Measurements from ENCODE around the gene DMAC2. TPM values are rescaled to one million over a fixed set of nuclear protein-coding genes. Genes with fewer than 3 reads are reported as not detected.

The DMAC2 gene
- total RNA-seq, 1 donor from 2014 or later = 60.3 TPM

GRCh38 chr19:41430922-41431321 lies 8.8 kb downstream of the DMAC2 start:
- H3K9ac ChIP-seq (ENCODE audit: low read length) = no peak overlapping the region
- H3K36me3 ChIP-seq (ENCODE audit: insufficient read depth, low read length) = peaks cover 9% of the 10 kb centered on the region
- no peaks in the 10 kb centered on the region for H3K27me3 ChIP-seq (ENCODE audit: insufficient read depth, low read length)
- FAIRE-seq (no peak), DNase-seq (ENCODE audit: low read depth) (no peak)
- no peak overlapping the region for H3K4me2 ChIP-seq (ENCODE audit: low read length)
- peaks cover 9% of the 10 kb centered on the region for H3K4me1 ChIP-seq (ENCODE audit: insufficient read depth, low read length)
- H3K27ac ChIP-seq (ENCODE audit: low read depth, low read length) = no peak overlapping the region
- no peaks in the 10 kb centered on the region for H3K9me3 ChIP-seq (ENCODE audit: insufficient read depth, low read depth, low read length)
- peaks cover 3% of the 10 kb centered on the region for H4K20me1 ChIP-seq (ENCODE audit: insufficient read depth, low read length)
- Mint-ChIP-seq H3K27ac (ENCODE audit: unreplicated experiment) (no peak overlapping the region), H3K27me3 (ENCODE audit: low read depth, unreplicated experiment) (no peaks in the 10 kb centered on the region), H3K36me3 (ENCODE audit: low read depth, unreplicated experiment) (peaks cover 9% of the 10 kb centered on the region), H3K4me3 (ENCODE audit: unreplicated experiment) (no peak overlapping the region), H3K9me3 (ENCODE audit: unreplicated experiment) (no peaks in the 10 kb centered on the region), H3K4me1 (ENCODE audit: low read depth, unreplicated experiment) (peaks cover 14% of the 10 kb centered on the region)
- H2AFZ ChIP-seq (ENCODE audit: low read depth, low read length) = no peak overlapping the region
- H3K4me3 ChIP-seq (ENCODE audit: insufficient read depth, low read depth, low read length) = no peak overlapping the region
- no peak for TF ChIP-seq EZH2 (IDR thresholded peaks at IDR 0.05; ENCODE audit: insufficient read depth, low read length)
- TF ChIP-seq, protein P1, sequence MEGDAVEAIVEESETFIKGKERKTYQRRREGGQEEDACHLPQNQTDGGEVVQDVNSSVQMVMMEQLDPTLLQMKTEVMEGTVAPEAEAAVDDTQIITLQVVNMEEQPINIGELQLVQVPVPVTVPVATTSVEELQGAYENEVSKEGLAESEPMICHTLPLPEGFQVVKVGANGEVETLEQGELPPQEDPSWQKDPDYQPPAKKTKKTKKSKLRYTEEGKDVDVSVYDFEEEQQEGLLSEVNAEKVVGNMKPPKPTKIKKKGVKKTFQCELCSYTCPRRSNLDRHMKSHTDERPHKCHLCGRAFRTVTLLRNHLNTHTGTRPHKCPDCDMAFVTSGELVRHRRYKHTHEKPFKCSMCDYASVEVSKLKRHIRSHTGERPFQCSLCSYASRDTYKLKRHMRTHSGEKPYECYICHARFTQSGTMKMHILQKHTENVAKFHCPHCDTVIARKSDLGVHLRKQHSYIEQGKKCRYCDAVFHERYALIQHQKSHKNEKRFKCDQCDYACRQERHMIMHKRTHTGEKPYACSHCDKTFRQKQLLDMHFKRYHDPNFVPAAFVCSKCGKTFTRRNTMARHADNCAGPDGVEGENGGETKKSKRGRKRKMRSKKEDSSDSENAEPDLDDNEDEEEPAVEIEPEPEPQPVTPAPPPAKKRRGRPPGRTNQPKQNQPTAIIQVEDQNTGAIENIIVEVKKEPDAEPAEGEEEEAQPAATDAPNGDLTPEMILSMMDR (IDR thresholded peaks at IDR 0.05; ENCODE audit: insufficient read depth, low read depth, low read length) = no peak
- H3K79me2 ChIP-seq (ENCODE audit: insufficient read depth, low read length) = no peaks in the 10 kb centered on the region

GRCh38 chr19:41428481-41428859 lies 11.2 kb downstream of the DMAC2 start:
- no peak overlapping the region for H3K27ac ChIP-seq (ENCODE audit: low read depth, low read length)
- H3K36me3 Mint-ChIP-seq (ENCODE audit: low read depth, unreplicated experiment) = peaks cover 11% of the 10 kb centered on the region
- no peaks in the 10 kb centered on the region for H3K9me3 ChIP-seq (ENCODE audit: insufficient read depth, low read depth, low read length)
- H3K4me3 Mint-ChIP-seq (ENCODE audit: unreplicated experiment) = peak overlapping the region; percentile 64
- no peaks in the 10 kb centered on the region for H3K79me2 ChIP-seq (ENCODE audit: insufficient read depth, low read length)
- peaks cover 9% of the 10 kb centered on the region for H3K4me1 ChIP-seq (ENCODE audit: insufficient read depth, low read length)
- no peaks in the 10 kb centered on the region for H3K27me3 Mint-ChIP-seq (ENCODE audit: low read depth, unreplicated experiment)
- no peak overlapping the region for H3K27ac Mint-ChIP-seq (ENCODE audit: unreplicated experiment)
- no peak for DNase-seq (ENCODE audit: low read depth)
- H3K9me3 Mint-ChIP-seq (ENCODE audit: unreplicated experiment) = no peaks in the 10 kb centered on the region
- H3K36me3 ChIP-seq (ENCODE audit: insufficient read depth, low read length) = peaks cover 9% of the 10 kb centered on the region
- TF ChIP-seq EZH2 (IDR thresholded peaks at IDR 0.05; ENCODE audit: insufficient read depth, low read length) = no peak
- TF ChIP-seq, protein P1 (IDR thresholded peaks at IDR 0.05; ENCODE audit: insufficient read depth, low read depth, low read length) = no peak
- H2AFZ ChIP-seq (ENCODE audit: low read depth, low read length) = no peak overlapping the region
- FAIRE-seq = no peak
- H3K9ac ChIP-seq (ENCODE audit: low read length) = no peak overlapping the region
- H3K27me3 ChIP-seq (ENCODE audit: insufficient read depth, low read length) = no peaks in the 10 kb centered on the region
- peaks cover 3% of the 10 kb centered on the region for H4K20me1 ChIP-seq (ENCODE audit: insufficient read depth, low read length)
- peak overlapping the region; percentile 80 for H3K4me2 ChIP-seq (ENCODE audit: low read length)
- H3K4me1 Mint-ChIP-seq (ENCODE audit: low read depth, unreplicated experiment) = peaks cover 14% of the 10 kb centered on the region
- no peak overlapping the region for H3K4me3 ChIP-seq (ENCODE audit: insufficient read depth, low read depth, low read length)

DNA sequence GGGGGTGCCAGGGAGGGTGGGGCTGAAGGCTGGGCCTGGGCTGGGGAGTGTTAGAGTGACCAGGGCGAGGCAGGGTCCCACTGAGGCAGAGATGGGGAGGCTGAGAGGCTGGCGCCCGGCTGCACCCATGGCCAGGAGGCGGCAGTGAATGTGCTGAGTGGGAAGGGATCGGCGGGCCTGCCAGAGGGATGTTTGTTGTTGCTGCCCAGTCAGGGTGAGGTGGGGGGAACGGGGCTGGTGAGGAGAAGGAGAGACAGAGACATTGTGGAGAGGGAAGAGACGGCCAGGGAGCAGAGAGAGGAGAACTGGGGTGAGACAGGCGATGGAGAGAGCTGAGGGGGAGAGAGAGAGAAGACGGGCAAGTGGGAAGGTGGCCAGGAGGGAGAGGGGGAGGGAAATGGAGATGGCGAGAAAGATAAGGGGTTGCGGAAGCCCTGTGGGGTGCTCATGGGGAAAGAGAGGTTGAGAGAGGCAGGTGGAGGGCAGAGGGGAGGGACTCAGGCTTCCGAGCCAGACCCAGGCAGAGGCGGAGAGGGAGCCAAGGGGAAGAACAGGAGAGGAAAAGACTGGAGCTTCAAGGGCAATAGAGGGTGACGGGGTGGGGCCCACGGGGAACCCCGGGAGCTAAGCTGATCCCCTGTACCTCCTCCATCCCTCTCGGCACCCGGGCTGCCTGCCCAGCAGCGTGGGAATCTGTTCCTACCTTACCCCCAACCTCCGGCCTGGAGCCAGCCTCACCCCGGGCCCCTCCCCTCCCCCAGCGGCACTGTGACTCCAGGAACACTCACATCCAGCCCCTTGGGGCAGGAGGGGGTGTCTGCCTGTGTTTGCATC lies 11.8 kb downstream of the DMAC2 start:
- Histone ChIP-seq H3K4me1 (ENCODE audit: insufficient read depth, low read length) (peaks cover 9% of the 10 kb centered on the region), H3K79me2 (ENCODE audit: insufficient read depth, low read length) (no peaks in the 10 kb centered on the region), H3K36me3 (ENCODE audit: insufficient read depth, low read length) (peaks cover 9% of the 10 kb centered on the region), H3K4me2 (ENCODE audit: low read length) (peak overlapping the region; percentile 80), H4K20me1 (ENCODE audit: insufficient read depth, low read length) (peaks cover 3% of the 10 kb centered on the region), H3K9ac (ENCODE audit: low read length) (peak overlapping the region; percentile 58), H3K4me3 (ENCODE audit: insufficient read depth, low read depth, low read length) (no peak overlapping the region), H3K9me3 (ENCODE audit: insufficient read depth, low read depth, low read length) (no peaks in the 10 kb centered on the region), H3K27ac (ENCODE audit: low read depth, low read length) (no peak overlapping the region), H3K27me3 (ENCODE audit: insufficient read depth, low read length) (no peaks in the 10 kb centered on the region), H2AFZ (ENCODE audit: low read depth, low read length) (peak overlapping the region; percentile 52)
- TF ChIP-seq EZH2 (IDR thresholded peaks at IDR 0.05; ENCODE audit: insufficient read depth, low read length) = no peak
- TF ChIP-seq, protein P1 (IDR thresholded peaks at IDR 0.05; ENCODE audit: insufficient read depth, low read depth, low read length) = no peak
- Mint-ChIP-seq H3K4me1 (ENCODE audit: low read depth, unreplicated experiment) (peaks cover 14% of the 10 kb centered on the region), H3K9me3 (ENCODE audit: unreplicated experiment) (no peaks in the 10 kb centered on the region), H3K36me3 (ENCODE audit: low read depth, unreplicated experiment) (peaks cover 11% of the 10 kb centered on the region), H3K27me3 (ENCODE audit: low read depth, unreplicated experiment) (no peaks in the 10 kb centered on the region), H3K4me3 (ENCODE audit: unreplicated experiment) (peak overlapping the region; percentile 77), H3K27ac (ENCODE audit: unreplicated experiment) (peak overlapping the region; percentile 34)
- DNase-seq (ENCODE audit: low read depth) = no peak
- FAIRE-seq = no peak
